LNCAP (cell line): ENCODE results near the gene MUS81.

Experiments
- CTCF ChIP-seq: fragments of 450-650 bp; IDR thresholded peaks from 2 replicates; pipeline ENCODE4 v1.5.1; 2017; ENCODE audit warnings: mild to moderate bottlenecking

Gene MUS81

GRCh38 chr11:65885808-65886536 is 25.7 kb downstream of the MUS81 start:
- TF ChIP-seq CTCF = no peak

DNA sequence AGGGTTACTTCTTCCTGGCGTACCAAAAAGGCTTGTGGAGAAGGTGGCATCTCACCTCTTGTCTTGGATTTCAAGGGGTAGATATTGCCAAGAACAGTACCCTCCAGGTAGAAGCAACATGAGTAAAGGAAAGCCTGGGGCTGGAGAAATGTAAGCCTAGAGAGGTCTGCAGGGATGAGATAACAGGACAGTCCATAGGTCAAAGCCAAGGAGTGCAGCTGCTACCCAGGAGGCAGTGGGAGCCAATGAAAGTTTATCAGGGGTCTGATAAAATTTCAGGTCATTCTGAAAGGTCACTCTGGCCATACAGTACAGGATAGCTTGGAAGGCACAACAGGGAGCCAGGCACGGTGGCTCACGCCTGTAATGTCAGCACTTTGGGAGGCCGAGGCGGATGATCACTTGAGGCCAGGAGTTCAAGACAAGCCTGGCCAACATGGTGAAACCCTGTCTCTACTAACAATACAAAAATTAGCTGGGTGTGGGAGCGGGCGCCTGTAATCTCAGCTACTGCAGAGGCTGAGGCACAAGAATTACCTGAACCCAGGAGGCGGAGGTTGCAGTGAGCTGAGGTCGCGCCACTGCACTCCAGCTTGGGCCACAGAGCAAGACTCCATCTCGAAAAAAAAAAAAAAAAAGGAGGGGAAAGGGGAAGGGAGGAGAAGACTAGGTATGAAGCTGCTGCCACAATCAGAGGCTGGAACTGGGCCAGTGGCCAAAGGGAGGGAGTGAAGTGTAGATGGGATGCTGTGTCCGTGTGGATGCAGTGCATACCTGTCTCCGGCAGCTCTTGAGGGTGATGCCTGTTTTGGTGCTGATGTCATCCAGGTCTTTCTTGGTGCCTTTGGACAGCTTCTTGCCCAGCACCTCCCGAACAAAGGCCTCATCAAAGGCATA is 26.8 kb downstream of the MUS81 start:
- TF ChIP-seq CTCF = no peak

DNA sequence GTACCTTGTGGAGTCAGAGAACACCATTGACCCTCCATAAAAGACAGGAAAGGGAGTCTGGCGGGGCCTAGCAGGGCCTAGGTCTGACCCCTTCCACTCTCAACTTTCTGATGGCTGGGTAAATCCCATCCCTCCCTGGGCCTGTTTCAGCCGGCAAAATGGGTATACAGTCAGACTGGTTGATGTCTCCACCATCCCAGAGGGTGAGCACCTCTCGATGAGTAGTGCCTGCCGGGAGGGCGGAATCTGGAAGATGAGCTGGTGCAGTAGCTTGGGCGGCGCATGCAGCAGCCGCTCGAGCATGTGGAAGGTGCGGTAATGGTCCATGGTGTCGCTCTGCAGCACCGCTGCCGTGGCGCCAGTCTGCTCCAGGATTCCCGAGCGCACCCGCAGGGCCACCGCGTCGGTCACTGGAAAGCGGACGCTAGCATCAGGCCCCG is 27.5 kb downstream of the MUS81 start:
- no peak for TF ChIP-seq CTCF

- peak; percentile 87 for TF ChIP-seq CTCF
These were observed 28.1 kb downstream of the MUS81 start, which contains the start of gene FIBP for GRCh38 chr11:65888163-65888814. Gene FIBP (minus strand): TSS chr11:65888471. CDS start chr11:65888418, 53 bp downstream.

DNA sequence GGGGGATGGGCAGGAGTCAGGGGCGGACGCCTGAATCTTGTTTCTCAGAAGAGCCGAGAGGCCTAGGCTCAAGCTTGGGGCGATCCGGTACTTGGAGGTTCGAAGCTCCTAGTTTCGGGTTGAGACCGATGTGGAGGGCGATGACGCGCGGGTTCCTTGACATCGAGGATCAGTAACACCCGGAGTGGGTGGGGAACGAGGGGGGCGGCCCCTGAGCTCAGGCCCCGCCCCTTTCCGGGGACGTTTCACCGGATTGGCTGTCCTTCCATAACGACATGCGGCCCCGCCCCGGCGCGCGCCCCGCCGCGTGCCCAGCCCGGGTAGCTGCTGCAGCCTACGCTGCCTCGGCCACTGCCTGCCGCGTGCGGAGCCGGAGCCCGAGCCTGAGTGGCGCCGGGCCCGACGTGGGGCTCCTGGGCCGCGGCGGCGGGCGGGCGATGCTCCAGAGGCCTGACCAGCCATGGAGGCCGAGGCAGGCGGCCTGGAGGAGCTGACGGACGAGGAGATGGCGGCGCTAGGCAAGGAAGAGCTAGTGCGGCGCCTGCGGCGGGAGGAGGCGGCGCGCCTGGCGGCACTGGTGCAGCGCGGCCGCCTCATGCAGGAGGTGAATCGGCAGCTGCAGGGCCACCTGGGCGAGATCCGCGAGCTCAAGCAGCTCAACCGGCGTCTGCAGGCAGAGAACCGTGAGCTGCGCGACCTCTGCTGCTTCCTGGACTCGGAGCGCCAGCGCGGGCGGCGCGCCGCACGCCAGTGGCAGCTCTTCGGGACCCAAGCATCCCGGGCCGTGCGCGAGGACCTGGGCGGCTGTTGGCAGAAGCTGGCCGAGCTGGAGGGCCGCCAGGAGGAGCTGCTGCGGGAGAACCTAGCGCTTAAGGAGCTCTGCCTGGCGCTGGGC is 30.3 kb downstream of the MUS81 start, which contains the start of gene CCDC85B:
Gene CCDC85B (plus strand): TSS at position 350 of the 895 bp plus-strand sequence. CDS start 111 bp downstream, at position 461.
- no peak; the same call in 1 of the 2 replicates for TF ChIP-seq CTCF

DNA sequence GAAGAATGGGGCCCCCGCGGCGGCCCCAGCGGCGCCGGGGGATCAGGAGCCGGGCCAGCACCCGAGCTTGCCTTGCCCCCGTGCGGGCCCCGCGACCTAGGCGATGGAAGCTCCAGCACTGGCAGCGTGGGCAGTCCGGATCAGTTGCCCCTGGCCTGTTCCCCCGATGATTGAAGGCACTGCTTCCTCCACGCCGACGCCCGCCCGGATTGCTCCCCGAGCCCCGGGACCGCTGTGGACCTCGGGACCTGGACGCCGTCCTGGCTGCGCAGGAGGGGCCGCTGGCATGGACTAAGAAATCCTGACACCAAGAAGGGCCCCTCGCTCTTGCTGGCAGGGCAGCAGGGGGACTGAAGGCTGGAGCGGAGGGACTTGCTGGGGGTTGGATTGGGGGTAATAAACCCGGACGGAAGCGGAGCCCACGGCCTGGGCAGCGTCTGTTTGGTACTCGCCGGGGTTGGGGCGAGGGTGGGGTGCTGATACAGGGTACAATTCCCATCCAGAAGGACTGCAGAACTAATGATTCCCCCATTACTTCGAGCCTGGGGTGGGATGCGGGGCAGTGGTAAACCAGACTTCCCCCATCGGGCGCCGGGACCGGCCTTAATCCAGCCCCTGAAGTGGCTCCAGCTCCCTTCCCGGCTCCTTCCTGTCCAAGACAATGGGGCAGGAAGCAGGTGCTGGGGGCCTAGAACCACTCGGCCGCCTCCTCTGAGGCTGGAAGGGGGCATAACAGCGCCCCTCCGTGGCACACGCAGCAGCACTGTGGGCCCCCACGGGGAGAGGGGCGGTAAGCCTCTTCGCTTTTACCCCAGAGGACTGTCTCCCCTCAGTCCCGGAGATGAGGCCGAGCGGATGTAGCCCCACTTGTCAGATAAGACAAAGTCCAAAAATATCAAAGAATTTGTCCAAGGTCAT is 31.2 kb downstream of the MUS81 start:
- TF ChIP-seq CTCF = no peak
